NB4 (cell line): ENCODE results near the gene ALDH4A1.

Source experiments
- MYC ChIP-seq: IDR thresholded peaks from 2 replicates; pipeline ENCODE4 v1.6.1; 2011; ENCODE audit warnings: low read depth, low read length
- POLR2A ChIP-seq: IDR thresholded peaks from 2 replicates; pipeline ENCODE4 v1.6.1; 2011; ENCODE audit warnings: mild to moderate bottlenecking; ENCODE audit not compliant: insufficient read length; ENCODE audit errors: extremely low read depth
- TF ChIP-seq, protein P1 (sequence below): IDR thresholded peaks from 2 replicates; pipeline ENCODE4 v1.6.1; 2011; ENCODE audit warnings: low read depth, low read length
- TF ChIP-seq, protein P2 (sequence below): IDR thresholded peaks from one replicate; pipeline ENCODE4 v1.5.1; 2012; ENCODE audit warnings: low read depth, low read length

DNA sequence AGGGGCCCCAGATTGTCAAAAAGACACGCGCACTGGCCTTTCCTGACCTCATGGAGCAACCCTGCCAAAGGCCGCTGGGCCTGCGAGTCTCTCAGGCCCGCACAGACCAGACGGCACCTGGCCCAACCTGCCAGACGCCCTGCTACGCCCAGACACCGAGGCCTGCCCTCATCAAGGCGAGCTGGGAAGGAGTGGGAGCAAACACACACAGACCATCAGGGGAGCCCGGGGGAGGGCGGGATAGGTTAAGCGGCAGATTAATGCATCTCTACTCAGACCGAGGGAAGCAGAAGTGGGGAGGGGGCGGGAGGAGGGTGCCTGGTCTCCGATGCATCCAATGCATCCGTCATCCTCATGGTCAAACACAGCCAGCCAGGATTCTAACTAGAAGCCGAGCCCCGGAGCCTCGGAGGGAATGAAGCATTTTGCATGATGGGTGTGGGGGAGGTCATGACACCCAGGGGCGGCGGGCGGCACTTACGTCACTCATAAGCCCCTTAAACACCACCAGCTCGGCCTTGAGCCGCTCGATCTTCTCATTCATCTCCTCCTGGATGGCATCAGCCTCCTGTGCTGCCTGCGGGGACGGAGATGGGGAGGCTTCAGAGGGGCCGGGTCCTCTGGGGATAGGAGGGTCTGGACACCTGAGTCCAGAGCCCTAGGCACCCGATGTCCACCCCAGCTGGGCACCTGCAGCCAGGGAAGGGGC lies 17.0 kb upstream of the ALDH4A1 start:
- TF ChIP-seq, protein P1, sequence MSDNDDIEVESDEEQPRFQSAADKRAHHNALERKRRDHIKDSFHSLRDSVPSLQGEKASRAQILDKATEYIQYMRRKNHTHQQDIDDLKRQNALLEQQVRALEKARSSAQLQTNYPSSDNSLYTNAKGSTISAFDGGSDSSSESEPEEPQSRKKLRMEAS, result no peak
- TF ChIP-seq, protein P2, sequence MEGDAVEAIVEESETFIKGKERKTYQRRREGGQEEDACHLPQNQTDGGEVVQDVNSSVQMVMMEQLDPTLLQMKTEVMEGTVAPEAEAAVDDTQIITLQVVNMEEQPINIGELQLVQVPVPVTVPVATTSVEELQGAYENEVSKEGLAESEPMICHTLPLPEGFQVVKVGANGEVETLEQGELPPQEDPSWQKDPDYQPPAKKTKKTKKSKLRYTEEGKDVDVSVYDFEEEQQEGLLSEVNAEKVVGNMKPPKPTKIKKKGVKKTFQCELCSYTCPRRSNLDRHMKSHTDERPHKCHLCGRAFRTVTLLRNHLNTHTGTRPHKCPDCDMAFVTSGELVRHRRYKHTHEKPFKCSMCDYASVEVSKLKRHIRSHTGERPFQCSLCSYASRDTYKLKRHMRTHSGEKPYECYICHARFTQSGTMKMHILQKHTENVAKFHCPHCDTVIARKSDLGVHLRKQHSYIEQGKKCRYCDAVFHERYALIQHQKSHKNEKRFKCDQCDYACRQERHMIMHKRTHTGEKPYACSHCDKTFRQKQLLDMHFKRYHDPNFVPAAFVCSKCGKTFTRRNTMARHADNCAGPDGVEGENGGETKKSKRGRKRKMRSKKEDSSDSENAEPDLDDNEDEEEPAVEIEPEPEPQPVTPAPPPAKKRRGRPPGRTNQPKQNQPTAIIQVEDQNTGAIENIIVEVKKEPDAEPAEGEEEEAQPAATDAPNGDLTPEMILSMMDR, result no peak
- TF ChIP-seq POLR2A (no peak), MYC (no peak)
